ENCODE results near the gene ASIC4. TPM values are rescaled to one million over a fixed set of nuclear protein-coding genes. Genes with fewer than 3 reads are reported as not detected.

The ASIC4 gene
- total and polyA plus RNA-seq, 9 of the 15 experiments (the other 6 are each of a cell fraction or from before 2014, with no cell fraction given) = 0.07 to 19.2 (median 4.8) TPM

DNA sequence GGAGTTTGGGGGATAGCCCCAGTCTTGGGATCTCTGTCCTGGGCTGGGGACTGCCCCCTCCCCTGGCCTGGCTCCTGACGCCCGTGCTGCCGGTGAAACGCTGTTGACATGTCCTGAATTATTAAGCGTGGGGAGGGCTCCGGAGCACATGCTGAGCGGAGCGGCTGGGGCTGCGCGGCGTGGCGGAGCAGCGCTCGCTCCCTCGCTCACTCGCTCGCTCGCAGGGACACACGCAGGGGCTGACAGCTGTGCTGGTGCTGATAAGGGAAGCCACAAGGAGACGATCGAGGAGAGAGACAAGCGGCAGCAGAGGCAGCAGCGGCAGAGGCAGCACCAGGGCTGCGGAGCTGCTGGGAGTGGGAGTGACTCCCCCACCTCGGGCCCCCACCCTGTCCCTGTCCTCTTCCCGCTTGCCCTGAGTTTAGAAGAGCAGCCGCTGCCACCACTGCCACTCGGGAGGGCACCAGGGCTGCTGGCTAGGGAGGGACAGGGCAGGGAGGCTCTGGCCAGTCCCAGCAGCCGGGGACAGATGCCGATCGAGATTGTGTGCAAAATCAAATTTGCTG is at the start of gene ASIC4 (continued):
- TF ChIP-seq, protein P1, sequence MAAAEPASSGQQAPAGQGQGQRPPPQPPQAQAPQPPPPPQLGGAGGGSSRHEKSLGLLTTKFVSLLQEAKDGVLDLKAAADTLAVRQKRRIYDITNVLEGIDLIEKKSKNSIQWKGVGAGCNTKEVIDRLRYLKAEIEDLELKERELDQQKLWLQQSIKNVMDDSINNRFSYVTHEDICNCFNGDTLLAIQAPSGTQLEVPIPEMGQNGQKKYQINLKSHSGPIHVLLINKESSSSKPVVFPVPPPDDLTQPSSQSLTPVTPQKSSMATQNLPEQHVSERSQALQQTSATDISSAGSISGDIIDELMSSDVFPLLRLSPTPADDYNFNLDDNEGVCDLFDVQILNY (CRISPR knock-in tag; IDR thresholded peaks at IDR 0.05) = no peak
- TF ChIP-seq, protein P2, sequence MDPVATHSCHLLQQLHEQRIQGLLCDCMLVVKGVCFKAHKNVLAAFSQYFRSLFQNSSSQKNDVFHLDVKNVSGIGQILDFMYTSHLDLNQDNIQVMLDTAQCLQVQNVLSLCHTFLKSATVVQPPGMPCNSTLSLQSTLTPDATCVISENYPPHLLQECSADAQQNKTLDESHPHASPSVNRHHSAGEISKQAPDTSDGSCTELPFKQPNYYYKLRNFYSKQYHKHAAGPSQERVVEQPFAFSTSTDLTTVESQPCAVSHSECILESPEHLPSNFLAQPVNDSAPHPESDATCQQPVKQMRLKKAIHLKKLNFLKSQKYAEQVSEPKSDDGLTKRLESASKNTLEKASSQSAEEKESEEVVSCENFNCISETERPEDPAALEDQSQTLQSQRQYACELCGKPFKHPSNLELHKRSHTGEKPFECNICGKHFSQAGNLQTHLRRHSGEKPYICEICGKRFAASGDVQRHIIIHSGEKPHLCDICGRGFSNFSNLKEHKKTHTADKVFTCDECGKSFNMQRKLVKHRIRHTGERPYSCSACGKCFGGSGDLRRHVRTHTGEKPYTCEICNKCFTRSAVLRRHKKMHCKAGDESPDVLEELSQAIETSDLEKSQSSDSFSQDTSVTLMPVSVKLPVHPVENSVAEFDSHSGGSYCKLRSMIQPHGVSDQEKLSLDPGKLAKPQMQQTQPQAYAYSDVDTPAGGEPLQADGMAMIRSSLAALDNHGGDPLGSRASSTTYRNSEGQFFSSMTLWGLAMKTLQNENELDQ (CRISPR knock-in tag; IDR thresholded peaks at IDR 0.05; ENCODE audit: borderline replicate concordance) = no peak
- no peak for TF ChIP-seq FIP1L1 (IDR thresholded peaks at IDR 0.05; ENCODE audit: low read depth, low read length, poor library complexity, severe bottlenecking)
- TF ChIP-seq TAF1 (IDR thresholded peaks at IDR 0.05; ENCODE audit: control insufficient read depth, extremely low read depth, insufficient read depth, low read length, severe bottlenecking) = peak; percentile 55
- no peak for TF ChIP-seq ILK (tag; IDR thresholded peaks at IDR 0.05; ENCODE audit: borderline replicate concordance, low read depth)
- peak; percentile 65; the same call in 1 of the 2 replicates for TF ChIP-seq GABPB1 (CRISPR knock-in tag; IDR thresholded peaks at IDR 0.05)
- peak; percentile 97 for TF ChIP-seq TARDBP (IDR thresholded peaks at IDR 0.05)
- TF ChIP-seq, protein P3, sequence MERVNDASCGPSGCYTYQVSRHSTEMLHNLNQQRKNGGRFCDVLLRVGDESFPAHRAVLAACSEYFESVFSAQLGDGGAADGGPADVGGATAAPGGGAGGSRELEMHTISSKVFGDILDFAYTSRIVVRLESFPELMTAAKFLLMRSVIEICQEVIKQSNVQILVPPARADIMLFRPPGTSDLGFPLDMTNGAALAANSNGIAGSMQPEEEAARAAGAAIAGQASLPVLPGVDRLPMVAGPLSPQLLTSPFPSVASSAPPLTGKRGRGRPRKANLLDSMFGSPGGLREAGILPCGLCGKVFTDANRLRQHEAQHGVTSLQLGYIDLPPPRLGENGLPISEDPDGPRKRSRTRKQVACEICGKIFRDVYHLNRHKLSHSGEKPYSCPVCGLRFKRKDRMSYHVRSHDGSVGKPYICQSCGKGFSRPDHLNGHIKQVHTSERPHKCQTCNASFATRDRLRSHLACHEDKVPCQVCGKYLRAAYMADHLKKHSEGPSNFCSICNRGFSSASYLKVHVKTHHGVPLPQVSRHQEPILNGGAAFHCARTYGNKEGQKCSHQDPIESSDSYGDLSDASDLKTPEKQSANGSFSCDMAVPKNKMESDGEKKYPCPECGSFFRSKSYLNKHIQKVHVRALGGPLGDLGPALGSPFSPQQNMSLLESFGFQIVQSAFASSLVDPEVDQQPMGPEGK (CRISPR knock-in tag; IDR thresholded peaks at IDR 0.05; ENCODE audit: borderline replicate concordance) = no peak
- TF ChIP-seq TBL1XR1 (IDR thresholded peaks at IDR 0.05; ENCODE audit: low read length in 2 of 2) = peak; percentile 67 to 86; a peak in 3 of 4 replicates
- peak; percentile 75 for TF ChIP-seq RBFOX2 (IDR thresholded peaks at IDR 0.05; ENCODE audit: low read depth, low read length)
- no peak for TF ChIP-seq ESRRB (CRISPR knock-in tag; IDR thresholded peaks at IDR 0.05; ENCODE audit: borderline replicate concordance)
- TF ChIP-seq NFE2 (IDR thresholded peaks at IDR 0.05; ENCODE audit: low read depth) = no peak
- TF ChIP-seq SMARCC2 (IDR thresholded peaks at IDR 0.05; ENCODE audit: low read depth) = peak; percentile 84
- TF ChIP-seq FOXJ3 (CRISPR knock-in tag; IDR thresholded peaks at IDR 0.05) = no peak
- TF ChIP-seq SPI1 (IDR thresholded peaks at IDR 0.05; ENCODE audit: borderline replicate concordance, low read depth, low read length) = no peak
- no peak for TF ChIP-seq EZH2 (IDR thresholded peaks at IDR 0.05; ENCODE audit: borderline replicate concordance, low read depth, low read length)
- no peak for TF ChIP-seq NR2C2 (CRISPR knock-in tag; IDR thresholded peaks at IDR 0.05)
- TF ChIP-seq NR2C2 (tag; IDR thresholded peaks at IDR 0.05) = peak; percentile 48; the same call in 1 of the 2 replicates
- peak; percentile 67; the same call in 1 of the 2 replicates for TF ChIP-seq PHB2 (IDR thresholded peaks at IDR 0.05; ENCODE audit: low read depth)
- peak; percentile 68 for TF ChIP-seq ATF7 (IDR thresholded peaks at IDR 0.05)
- TF ChIP-seq C11orf30 (IDR thresholded peaks at IDR 0.05; ENCODE audit: low read depth) = no peak
- TF ChIP-seq FOXK2 (conservative IDR thresholded peaks at IDR 0.05 in 1 of 2, IDR thresholded peaks at IDR 0.05 in 1 of 2; ENCODE audit: low read depth in 2 of 2) = peak; percentile 93
- no peak for TF ChIP-seq EWSR1 (IDR thresholded peaks at IDR 0.05; ENCODE audit: borderline replicate concordance, low read depth, partially characterized antibody)
- TF ChIP-seq RBM15 (IDR thresholded peaks at IDR 0.05; ENCODE audit: insufficient read depth, low read length) = no peak

Data from K562 (cell line).